Measurements from ENCODE around the gene HOXD3. TPM values are rescaled to one million over a fixed set of nuclear protein-coding genes. Genes with fewer than 3 reads are reported as not detected.

Gene HOXD3
- total and polyA plus RNA-seq, 12 donors: 0.10 to 1.1 (median 0.27) TPM; not detected in 5

DNA sequence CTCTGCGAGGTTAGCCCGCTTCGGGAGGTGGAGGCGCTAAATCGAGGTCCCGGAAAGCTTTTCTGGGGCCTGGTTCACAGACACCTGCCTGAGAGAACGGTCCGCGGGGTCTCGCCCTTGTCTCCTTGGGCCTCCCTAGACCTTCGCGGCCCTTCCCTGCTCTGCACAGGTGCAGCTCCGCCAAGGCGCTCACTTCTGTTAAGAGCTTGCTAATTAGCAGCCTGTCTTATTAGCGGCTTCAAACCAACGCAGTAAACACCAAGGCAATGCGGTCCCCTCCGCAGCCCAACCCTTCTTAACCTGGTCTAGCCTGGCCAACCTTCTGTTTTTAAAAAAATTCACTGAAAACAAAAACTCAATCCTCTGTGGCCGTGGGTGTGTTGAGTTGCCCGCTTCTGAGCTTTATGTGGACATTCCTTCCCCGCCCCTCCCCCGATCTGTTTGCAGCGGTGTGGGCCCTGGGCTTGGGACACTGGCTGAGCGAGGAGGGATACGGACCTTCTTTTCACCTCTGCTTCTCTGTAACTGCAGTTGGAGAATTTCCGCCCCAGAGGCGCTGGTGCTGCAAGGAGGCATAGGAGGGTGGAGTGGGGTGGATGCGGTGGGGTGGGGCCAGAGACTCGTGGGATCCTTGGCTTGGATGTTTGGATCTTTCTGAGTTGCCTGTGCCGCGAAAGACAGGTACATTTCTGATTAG lies 9.2 kb upstream of the HOXD3 start:
- peaks cover 47 to 100% (median 100%) of the 10 kb centered on the region in 7 donors for H3K27me3 ChIP-seq
- no peak for DNase-seq
- no peak for ATAC-seq

GRCh38 chr2:176148751-176149421 lies 8.2 kb upstream of the HOXD3 start:
- Histone ChIP-seq H3K4me3 (no peak overlapping the region), H3K9me3 (no peaks in the 10 kb centered on the region), H3K27ac (no peak overlapping the region), H3K27me3 (peaks cover 51 to 100% (median 100%) of the 10 kb centered on the region in 7 donors), H3K36me3 (no peaks in the 10 kb centered on the region), H3K4me1 (peaks cover 0 to 12% (median 0%) of the 10 kb centered on the region in 9 donors)
- WGBS, 2 donors: 25 to 36% methylated on average over 11 of the region's 11 CpGs
- TF ChIP-seq, protein P1, sequence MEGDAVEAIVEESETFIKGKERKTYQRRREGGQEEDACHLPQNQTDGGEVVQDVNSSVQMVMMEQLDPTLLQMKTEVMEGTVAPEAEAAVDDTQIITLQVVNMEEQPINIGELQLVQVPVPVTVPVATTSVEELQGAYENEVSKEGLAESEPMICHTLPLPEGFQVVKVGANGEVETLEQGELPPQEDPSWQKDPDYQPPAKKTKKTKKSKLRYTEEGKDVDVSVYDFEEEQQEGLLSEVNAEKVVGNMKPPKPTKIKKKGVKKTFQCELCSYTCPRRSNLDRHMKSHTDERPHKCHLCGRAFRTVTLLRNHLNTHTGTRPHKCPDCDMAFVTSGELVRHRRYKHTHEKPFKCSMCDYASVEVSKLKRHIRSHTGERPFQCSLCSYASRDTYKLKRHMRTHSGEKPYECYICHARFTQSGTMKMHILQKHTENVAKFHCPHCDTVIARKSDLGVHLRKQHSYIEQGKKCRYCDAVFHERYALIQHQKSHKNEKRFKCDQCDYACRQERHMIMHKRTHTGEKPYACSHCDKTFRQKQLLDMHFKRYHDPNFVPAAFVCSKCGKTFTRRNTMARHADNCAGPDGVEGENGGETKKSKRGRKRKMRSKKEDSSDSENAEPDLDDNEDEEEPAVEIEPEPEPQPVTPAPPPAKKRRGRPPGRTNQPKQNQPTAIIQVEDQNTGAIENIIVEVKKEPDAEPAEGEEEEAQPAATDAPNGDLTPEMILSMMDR (IDR thresholded peaks at IDR 0.05): no peak
- intact Hi-C loops (cut with DNase I): no loop called here
- no peak for ATAC-seq
- no peak for DNase-seq

More for the DNA sequence above, 9.2 kb upstream of the HOXD3 start:
- H3K9me3 ChIP-seq: no peaks in the 10 kb centered on the region
- no peak overlapping the region for H3K4me3 ChIP-seq
- TF ChIP-seq, protein P1 (IDR thresholded peaks at IDR 0.05): no peak
- intact Hi-C loops (cut with DNase I): no loop called here
- 10 to 20% methylated on average over 31 of the region's 31 CpGs for WGBS, 2 donors
- H3K36me3 ChIP-seq: no peaks in the 10 kb centered on the region
- H3K4me1 ChIP-seq: peaks cover 0 to 12% (median 0%) of the 10 kb centered on the region in 9 donors
- H3K27ac ChIP-seq: no peak overlapping the region

DNA sequence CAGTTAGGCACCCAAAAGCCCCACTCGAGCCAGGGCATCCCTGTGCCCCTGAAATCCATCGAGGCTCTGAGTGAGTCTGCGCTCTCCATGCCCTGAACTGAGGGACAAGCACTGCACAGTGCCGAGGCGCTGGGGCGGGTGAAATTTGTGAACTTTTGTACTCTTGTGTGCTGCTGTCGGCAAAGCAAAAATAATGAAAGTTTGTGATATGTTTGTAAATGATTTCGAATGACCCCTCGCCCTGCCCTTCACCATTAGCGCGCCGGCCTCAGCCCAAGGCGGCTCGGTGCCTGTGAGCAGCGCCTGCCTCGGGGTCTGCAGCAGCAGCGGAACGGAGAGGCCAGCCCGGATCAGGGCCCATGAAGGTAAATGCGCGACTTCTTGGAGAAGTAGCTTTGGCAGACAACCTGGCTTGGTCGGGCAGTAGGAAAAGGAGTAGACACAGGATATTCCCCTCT lies 7.6 kb upstream of the HOXD3 start:
- TF ChIP-seq, protein P1 (IDR thresholded peaks at IDR 0.05): no peak
- ATAC-seq (no peak), DNase-seq (no peak)
- H3K27me3 ChIP-seq: peaks cover 51 to 100% (median 100%) of the 10 kb centered on the region in 7 donors
- WGBS, 2 donors: 17 to 23% methylated on average over 22 of the region's 22 CpGs
- H3K36me3 ChIP-seq: no peaks in the 10 kb centered on the region
- H3K9me3 ChIP-seq: no peaks in the 10 kb centered on the region
- H3K4me3 ChIP-seq: no peak overlapping the region
- peaks cover 0 to 12% (median 0%) of the 10 kb centered on the region in 9 donors for H3K4me1 ChIP-seq
- intact Hi-C loops (cut with DNase I): no loop called here
- no peak overlapping the region for H3K27ac ChIP-seq

- no peak for DNase-seq
- H3K9me3 ChIP-seq: no peaks in the 10 kb centered on the region
- intact Hi-C loops (cut with DNase I): no loop called here
- 14 to 27% methylated on average over 24 of the region's 24 CpGs for WGBS, 2 donors
- H3K27ac ChIP-seq: no peak overlapping the region
- ATAC-seq: no peak
- peaks cover 0 to 12% (median 0%) of the 10 kb centered on the region in 9 donors for H3K4me1 ChIP-seq
- no peaks in the 10 kb centered on the region for H3K36me3 ChIP-seq
- H3K4me3 ChIP-seq: no peak overlapping the region
- peaks cover 51 to 100% (median 100%) of the 10 kb centered on the region in 7 donors for H3K27me3 ChIP-seq
- TF ChIP-seq, protein P1 (IDR thresholded peaks at IDR 0.05): no peak
Observed at GRCh38 chr2:176149939-176150583, 7.0 kb upstream of the HOXD3 start.
